Brain pericyte (primary cell): ENCODE measurements around the gene HS3ST2.
"Not testable (repeated sequence)": the region's sequence is repeated elsewhere in the genome, so short reads cannot be mapped to it uniquely, and the experiment has no call there.

Experiments
- DNase-seq: peaks from one replicate; pipeline ENCODE4 v3.0.0-alpha.2; 2012; ENCODE audit warnings: low read depth, low spot score

Gene HS3ST2

GRCh38 chr16:22932032-22932771, 118.2 kb downstream of the HS3ST2 start:
- no peak for DNase-seq

GRCh38 chr16:22933173-22933572, 119.2 kb downstream of the HS3ST2 start:
- no peak for DNase-seq

- no peak for DNase-seq
These were observed 120.8 kb downstream of the HS3ST2 start for GRCh38 chr16:22934786-22935185.

- DNase-seq, result no peak
These were observed 123.2 kb downstream of the HS3ST2 start for GRCh38 chr16:22937169-22937568.

GRCh38 chr16:22938647-22939046, 124.7 kb downstream of the HS3ST2 start:
- no peak for DNase-seq

- DNase-seq, result not testable (repeated sequence)
These were observed 125.9 kb downstream of the HS3ST2 start for GRCh38 chr16:22939744-22940363.

GRCh38 chr16:22941970-22942501, 128.1 kb downstream of the HS3ST2 start:
- no peak for DNase-seq

- no peak for DNase-seq
These were observed 128.8 kb downstream of the HS3ST2 start for GRCh38 chr16:22942811-22943210.

- no peak for DNase-seq
These were observed 131.4 kb downstream of the HS3ST2 start for GRCh38 chr16:22945361-22945760.

GRCh38 chr16:22946433-22946832, 132.5 kb downstream of the HS3ST2 start:
- no peak for DNase-seq

GRCh38 chr16:22948058-22948602, 134.2 kb downstream of the HS3ST2 start:
- no peak for DNase-seq

GRCh38 chr16:22948603-22949368, 134.8 kb downstream of the HS3ST2 start:
- DNase-seq, result no peak

- no peak for DNase-seq
These were observed 141.6 kb downstream of the HS3ST2 start for GRCh38 chr16:22955461-22956070.

- DNase-seq, result no peak
These were observed 147.2 kb downstream of the HS3ST2 start for GRCh38 chr16:22961206-22961605.

GRCh38 chr16:22962905-22963304, 148.9 kb downstream of the HS3ST2 start:
- DNase-seq, result no peak
